Common myeloid progenitor, CD34-positive (primary cell): Measurements from ENCODE around the gene PEX12.
"Not testable (repeated sequence)": the region's sequence is repeated elsewhere in the genome, so short reads cannot be mapped to it uniquely, and the experiment has no call there.

ENCODE experiments used
- CTCF ChIA-PET: fragments of 350-600 bp; sonication (Branson Sonifier 250); formaldehyde crosslinking; loops from one replicate; lab custom pipeline; 2021; ENCODE audit warnings: antibody characterized with exemption; lab: Charles Lee
- POLR2A ChIA-PET: fragments of 350-600 bp; sonication (Branson Sonifier 250); formaldehyde crosslinking; loops from one replicate; lab custom pipeline; 2021; ENCODE audit warnings: antibody characterized with exemption; lab: Charles Lee
- DNase-seq, 3 donors: peaks; one replicate each; pipeline versions ENCODE4 v3.0.0 to v3.0.0-alpha.2; 2013
- H3K27ac ChIP-seq, 2 experiments: 1 replicate in 1 of 2; 2 replicates in 1 of 2; pipeline ENCODE4 v1.7.0; 2013; ENCODE audit warnings: inconsistent platforms in 2 of 2, low read length in 2 of 2, mild to moderate bottlenecking in 2 of 2, low read depth in 1 of 2, moderate library complexity in 1 of 2; ENCODE audit not compliant: severe bottlenecking in 2 of 2, insufficient read depth in 1 of 2, poor library complexity in 1 of 2
- H3K27me3 ChIP-seq, 5 experiments: replicated peaks in 2 of 5; 1 replicate in 3 of 5; 2 replicates in 2 of 5; pipeline versions ENCODE4 v1.6.1 to v1.7.0; 2013; ENCODE audit warnings: low read length in 4 of 5, mild to moderate bottlenecking in 2 of 5, moderate library complexity in 2 of 5, inconsistent platforms in 1 of 5; ENCODE audit not compliant: insufficient read depth in 5 of 5, control insufficient read depth in 4 of 5
- H3K36me3 ChIP-seq, 4 experiments: 1 replicate in 2 of 4; 2 replicates in 2 of 4; pipeline versions ENCODE4 v1.6.1 to v1.7.0; 2013; ENCODE audit warnings: low read length in 3 of 4, control low read depth in 1 of 4, mild to moderate bottlenecking in 1 of 4; ENCODE audit not compliant: control insufficient read depth in 4 of 4, insufficient read depth in 4 of 4
- H3K4me1 ChIP-seq, 4 experiments: 1 replicate in 3 of 4; 2 replicates in 1 of 4; pipeline versions ENCODE4 v1.6.1 to v1.7.1; 2013; ENCODE audit warnings: low read length in 3 of 4, mild to moderate bottlenecking in 3 of 4, control low read depth in 1 of 4, inconsistent platforms in 1 of 4, moderate library complexity in 1 of 4; ENCODE audit not compliant: control insufficient read depth in 4 of 4, insufficient read depth in 4 of 4; ENCODE audit errors: control extremely low read depth in 1 of 4
- H3K4me3 ChIP-seq, 7 experiments: 1 replicate in 4 of 7; 2 replicates in 3 of 7; pipeline versions ENCODE4 v1.5.1 to v1.7.0; 2013; ENCODE audit warnings: mild to moderate bottlenecking in 7 of 7, low read length in 6 of 7, moderate library complexity in 6 of 7, inconsistent platforms in 2 of 7, low read depth in 2 of 7, control low read depth in 1 of 7; ENCODE audit not compliant: insufficient read depth in 4 of 7, control insufficient read depth in 1 of 7; ENCODE audit errors: extremely low read depth in 1 of 7
- H3K9me3 ChIP-seq, 5 experiments: 1 replicate in 4 of 5; 2 replicates in 1 of 5; pipeline versions ENCODE4 v1.6.1 to v1.7.1; 2013; ENCODE audit warnings: low read length in 4 of 5, mild to moderate bottlenecking in 2 of 5, inconsistent platforms in 1 of 5, low read depth in 1 of 5, moderate library complexity in 1 of 5; ENCODE audit not compliant: control insufficient read depth in 4 of 5, insufficient read depth in 2 of 5; ENCODE audit errors: control extremely low read depth in 1 of 5
- WGBS: methylation state at CpG from one replicate; pipeline ENCODE4 v1.1.5; 2013; ENCODE audit not compliant: insufficient coverage; 5-methylcytosine and 5-hydroxymethylcytosine counted together

The PEX12 gene

DNA sequence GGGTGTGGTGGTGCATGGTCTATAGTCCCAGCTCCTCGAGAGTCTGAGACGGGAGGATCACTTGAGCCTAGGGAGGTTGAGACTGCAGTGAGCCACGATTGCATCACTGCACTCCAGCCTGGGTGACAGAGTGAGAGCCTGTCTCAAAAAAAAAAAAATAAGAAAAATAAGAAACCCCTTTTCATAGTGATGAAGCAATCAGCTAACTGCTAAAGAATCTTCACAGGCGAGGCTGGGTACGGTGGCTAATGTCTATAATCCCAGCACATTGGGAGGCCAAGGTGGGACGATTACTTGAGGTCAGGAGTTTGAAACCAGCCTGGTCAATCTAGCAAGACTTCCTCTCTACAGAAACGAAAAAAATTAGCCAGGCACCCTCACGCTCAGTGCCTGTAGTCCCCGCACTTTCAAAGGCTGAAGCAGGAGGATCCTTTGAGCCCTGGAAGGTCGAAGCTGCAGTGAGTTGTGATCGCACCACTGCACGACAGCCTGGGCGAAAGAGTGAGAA is 41.7 kb downstream of the PEX12 start:
- H3K36me3 ChIP-seq, result no peaks in the 10 kb centered on the region
- H3K27me3 ChIP-seq, result no peaks in the 10 kb centered on the region
- WGBS, result 92% methylated on average over 10 of the region's 13 CpGs
- no peak for DNase-seq
- H3K27ac ChIP-seq, result no peak overlapping the region
- no peaks in the 10 kb centered on the region for H3K9me3 ChIP-seq
- ChIA-PET POLR2A (no interaction called here), CTCF (interaction anchor here (0.6 to 8.2 kb wide), 6 partner anchors 45 to 369 kb away, joined by 3 to 98 read pairs (median 6); no protein-coding TSS in a partner anchor)
- peaks cover 25 to 54% (median 35%) of the 10 kb centered on the region in 4 experiments for H3K4me1 ChIP-seq
- H3K4me3 ChIP-seq, result peak overlapping the region in 1 of 7 experiments; percentile 31

DNA sequence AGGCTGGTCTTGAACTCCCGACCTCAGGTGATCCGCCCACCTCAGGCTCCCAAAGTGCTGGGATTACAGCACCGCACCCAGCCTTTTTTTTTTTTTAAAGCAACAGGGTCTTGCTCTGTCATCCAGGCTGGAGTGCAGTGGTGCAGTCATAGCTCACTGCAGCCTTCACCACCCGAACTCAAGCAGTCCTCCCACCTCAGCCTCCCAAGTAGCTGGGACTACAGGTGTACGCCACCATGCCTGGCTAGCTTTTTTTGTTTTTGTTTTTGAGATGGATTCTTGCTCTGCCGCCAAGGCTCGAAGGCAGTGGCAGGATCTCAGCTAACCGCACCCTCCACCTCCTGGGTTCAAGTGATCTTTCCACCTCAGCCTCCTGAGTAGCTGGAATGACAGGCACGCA is 43.0 kb downstream of the PEX12 start:
- CTCF ChIA-PET, result interaction anchor here (0.7 to 8.2 kb wide), 7 partner anchors 14 to 372 kb away, joined by 3 to 98 read pairs (median 3); no protein-coding TSS in a partner anchor
- H3K27ac ChIP-seq, POLR2A ChIA-PET, H3K36me3 ChIP-seq, DNase-seq, H3K4me3 ChIP-seq, H3K9me3 ChIP-seq, H3K27me3 ChIP-seq: not testable (repeated sequence)
- 100% methylated on average over 7 of the region's 9 CpGs for WGBS
- peaks cover 18 to 44% (median 25%) of the 10 kb centered on the region in 4 experiments for H3K4me1 ChIP-seq

GRCh38 chr17:35534576-35535093 is 43.7 kb downstream of the PEX12 start:
- no peak overlapping the region for H3K4me3 ChIP-seq
- no peaks in the 10 kb centered on the region for H3K27me3 ChIP-seq
- DNase-seq, result no peak
- ChIA-PET CTCF (interaction anchor here (0.7 to 8.2 kb wide), 18 partner anchors 8 to 374 kb away, joined by 3 to 98 read pairs (median 4); partner anchors contain the start of gene SLFN11), POLR2A (no interaction called here)
- no peak overlapping the region for H3K27ac ChIP-seq
- peaks cover 11 to 37% (median 17%) of the 10 kb centered on the region in 4 experiments for H3K4me1 ChIP-seq
- no peaks in the 10 kb centered on the region for H3K9me3 ChIP-seq
- WGBS, result 100% methylated on average over 1 of the region's 3 CpGs
- H3K36me3 ChIP-seq, result no peaks in the 10 kb centered on the region

DNA sequence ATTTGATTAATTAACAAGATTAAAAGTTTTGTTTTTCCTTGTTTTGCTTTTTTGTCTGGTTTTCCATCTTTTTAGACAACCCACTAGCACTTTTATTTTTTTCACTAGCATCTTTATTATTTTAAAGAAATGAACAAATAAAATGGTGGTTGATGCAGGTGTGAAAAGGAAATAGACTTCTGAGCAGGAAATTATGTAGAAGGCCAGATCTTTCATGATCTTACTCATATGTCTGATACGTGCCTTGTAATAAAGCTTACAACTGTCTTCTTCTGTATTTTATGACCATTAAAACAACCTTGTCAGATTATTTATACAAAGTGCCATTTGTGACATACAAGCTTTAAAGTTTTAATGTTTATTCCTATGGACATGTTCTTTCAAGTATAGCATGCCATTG is 47.2 kb downstream of the PEX12 start:
- ChIA-PET CTCF (interaction anchor here (1.0 to 4.3 kb wide), 5 partner anchors 9 to 363 kb away, joined by 3 to 18 read pairs (median 6); no protein-coding TSS in a partner anchor), POLR2A (no interaction called here)
- no CpG with 5 or more reads among the region's 1 CpG for WGBS
- H3K27ac ChIP-seq, result no peak overlapping the region
- H3K9me3 ChIP-seq, result no peaks in the 10 kb centered on the region
- H3K4me1 ChIP-seq, result peaks cover 0 to 4% (median 0%) of the 10 kb centered on the region in 4 experiments
- H3K36me3 ChIP-seq, result no peaks in the 10 kb centered on the region
- H3K27me3 ChIP-seq, result no peaks in the 10 kb centered on the region
- DNase-seq, result no peak
- no peak overlapping the region for H3K4me3 ChIP-seq

- ChIA-PET CTCF (interaction anchor here (1.0 kb wide), 1 partner anchor 9 kb away, joined by 3 read pairs; no protein-coding TSS in a partner anchor), POLR2A (no interaction called here)
- Histone ChIP-seq H3K9me3 (no peaks in the 10 kb centered on the region), H3K4me3 (no peak overlapping the region), H3K4me1 (peaks cover 0 to 3% (median 0%) of the 10 kb centered on the region in 4 experiments), H3K27ac (no peak overlapping the region), H3K27me3 (no peaks in the 10 kb centered on the region), H3K36me3 (no peaks in the 10 kb centered on the region)
- 95% methylated on average over 6 of the region's 8 CpGs for WGBS
- DNase-seq, result no peak
Observed at GRCh38 chr17:35529866-35530265, 48.5 kb downstream of the PEX12 start.

DNA sequence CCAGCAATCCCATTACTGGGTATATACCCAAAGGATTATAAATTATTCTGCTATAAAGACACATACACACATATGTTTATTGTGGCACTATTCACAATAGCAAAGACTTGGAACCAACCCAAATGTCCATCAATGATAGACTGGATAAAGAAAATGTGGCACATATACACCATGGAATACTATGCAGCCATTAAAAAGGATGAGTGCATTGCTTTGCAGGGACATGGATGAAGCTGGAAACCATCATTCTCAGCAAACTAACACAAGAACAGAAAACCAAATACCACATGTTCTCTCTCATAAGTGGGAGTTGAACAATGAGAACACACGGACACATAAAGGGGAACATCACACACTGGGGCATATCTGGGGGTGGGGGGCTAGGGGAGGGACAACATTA is 49.0 kb downstream of the PEX12 start:
- H3K27me3 ChIP-seq, DNase-seq, H3K9me3 ChIP-seq, H3K4me3 ChIP-seq, H3K36me3 ChIP-seq, H3K27ac ChIP-seq, POLR2A ChIA-PET, H3K4me1 ChIP-seq: not testable (repeated sequence)
- CTCF ChIA-PET, result interaction anchor here (1.0 kb wide), 1 partner anchor 9 kb away, joined by 3 read pairs; no protein-coding TSS in a partner anchor
- WGBS, result no CpG with 5 or more reads among the region's 1 CpG
